ENCODE measurements around the gene C2orf76.

C2orf76 gene

DNA sequence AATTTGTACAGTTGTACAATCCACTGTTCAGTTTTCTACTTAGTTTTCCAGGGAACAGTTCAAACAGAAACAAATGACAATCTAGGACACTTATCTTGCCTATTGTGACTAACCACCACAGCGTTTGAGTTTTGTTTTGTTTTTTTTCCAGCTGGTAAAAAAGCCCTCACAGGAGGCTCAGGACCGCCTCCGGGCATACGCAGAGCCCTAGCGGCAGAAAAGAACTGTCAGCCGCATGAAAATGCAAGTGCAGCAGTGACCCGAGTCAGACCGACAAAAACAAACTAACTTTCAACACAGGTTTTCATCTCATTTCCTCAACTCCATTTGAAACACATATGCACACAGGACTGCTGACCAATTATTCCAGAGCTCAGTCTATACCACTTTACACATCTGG is 74.4 kb downstream of the C2orf76 start:
- DNase-seq (ENCODE audit: extremely low read depth, low read depth): no peak
- TF ChIP-seq, protein P1, sequence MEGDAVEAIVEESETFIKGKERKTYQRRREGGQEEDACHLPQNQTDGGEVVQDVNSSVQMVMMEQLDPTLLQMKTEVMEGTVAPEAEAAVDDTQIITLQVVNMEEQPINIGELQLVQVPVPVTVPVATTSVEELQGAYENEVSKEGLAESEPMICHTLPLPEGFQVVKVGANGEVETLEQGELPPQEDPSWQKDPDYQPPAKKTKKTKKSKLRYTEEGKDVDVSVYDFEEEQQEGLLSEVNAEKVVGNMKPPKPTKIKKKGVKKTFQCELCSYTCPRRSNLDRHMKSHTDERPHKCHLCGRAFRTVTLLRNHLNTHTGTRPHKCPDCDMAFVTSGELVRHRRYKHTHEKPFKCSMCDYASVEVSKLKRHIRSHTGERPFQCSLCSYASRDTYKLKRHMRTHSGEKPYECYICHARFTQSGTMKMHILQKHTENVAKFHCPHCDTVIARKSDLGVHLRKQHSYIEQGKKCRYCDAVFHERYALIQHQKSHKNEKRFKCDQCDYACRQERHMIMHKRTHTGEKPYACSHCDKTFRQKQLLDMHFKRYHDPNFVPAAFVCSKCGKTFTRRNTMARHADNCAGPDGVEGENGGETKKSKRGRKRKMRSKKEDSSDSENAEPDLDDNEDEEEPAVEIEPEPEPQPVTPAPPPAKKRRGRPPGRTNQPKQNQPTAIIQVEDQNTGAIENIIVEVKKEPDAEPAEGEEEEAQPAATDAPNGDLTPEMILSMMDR (IDR thresholded peaks at IDR 0.05; ENCODE audit: low read depth, low read length): peak; percentile 3

DNA sequence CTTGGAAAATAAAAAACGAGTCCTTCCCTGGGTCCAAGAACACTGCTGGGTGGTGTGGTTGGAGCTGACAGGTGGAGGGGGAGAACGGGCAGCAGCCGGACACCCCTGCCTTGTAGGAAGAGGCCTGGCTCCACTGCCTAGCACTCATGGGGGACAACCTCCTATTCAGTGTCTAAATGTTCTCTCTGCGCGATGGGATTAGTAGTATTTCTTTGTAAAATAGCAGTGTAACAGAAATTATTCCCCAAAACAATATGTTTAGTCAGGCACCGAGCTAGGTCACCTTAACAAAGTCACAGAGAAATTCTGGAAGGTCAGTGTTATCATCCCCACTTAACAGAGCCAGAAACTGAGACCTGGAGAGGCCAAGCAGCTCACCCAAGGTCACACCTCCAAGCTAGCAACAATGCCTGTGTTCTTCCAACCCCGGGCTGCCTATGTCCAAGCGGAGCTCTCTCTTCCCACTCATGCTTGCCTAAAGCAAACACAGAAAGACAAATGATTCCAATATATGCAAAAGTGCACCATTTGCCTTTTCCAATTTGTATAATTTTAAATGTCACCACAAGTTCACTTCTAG is 75.0 kb downstream of the C2orf76 start:
- TF ChIP-seq, protein P1 (IDR thresholded peaks at IDR 0.05; ENCODE audit: low read depth, low read length): no peak
- no peak for DNase-seq (ENCODE audit: extremely low read depth, low read depth)

DNA sequence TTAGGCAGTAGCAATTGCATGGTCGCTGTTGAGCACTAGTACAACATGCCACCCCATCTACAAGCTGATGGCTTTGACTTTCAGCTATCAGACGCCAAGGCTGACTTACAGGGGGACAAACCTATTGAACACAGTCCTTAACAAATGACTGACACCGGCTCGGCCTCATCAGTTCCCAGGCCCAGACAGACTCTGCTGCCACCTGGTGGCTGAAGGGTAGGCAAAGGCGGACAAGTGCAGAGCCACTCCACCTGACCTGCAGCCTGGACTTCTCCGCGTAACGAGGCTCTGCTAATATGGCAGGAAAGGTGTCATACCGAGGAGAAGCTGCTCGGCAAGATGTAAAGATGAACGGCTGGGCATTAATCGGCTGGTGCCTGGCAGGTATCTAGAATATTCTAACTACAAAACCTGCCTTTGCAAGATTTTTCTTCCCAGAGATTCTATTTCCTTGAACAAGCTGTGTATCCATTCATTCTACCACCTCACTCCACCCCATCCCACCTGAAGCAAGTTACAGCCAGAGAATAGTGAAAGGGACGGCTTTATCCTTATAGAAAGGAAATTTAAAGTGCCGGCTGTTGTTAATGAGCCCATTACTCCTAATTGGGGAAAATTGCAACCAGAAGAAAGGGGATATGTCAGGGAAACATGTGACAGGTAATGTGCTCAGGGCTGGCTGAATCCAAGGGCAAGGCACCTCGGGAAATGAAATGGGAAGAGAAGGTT is 75.6 kb downstream of the C2orf76 start:
- TF ChIP-seq, protein P1 (IDR thresholded peaks at IDR 0.05; ENCODE audit: low read depth, low read length): peak; percentile 41
- no peak for DNase-seq (ENCODE audit: extremely low read depth, low read depth)

DNA sequence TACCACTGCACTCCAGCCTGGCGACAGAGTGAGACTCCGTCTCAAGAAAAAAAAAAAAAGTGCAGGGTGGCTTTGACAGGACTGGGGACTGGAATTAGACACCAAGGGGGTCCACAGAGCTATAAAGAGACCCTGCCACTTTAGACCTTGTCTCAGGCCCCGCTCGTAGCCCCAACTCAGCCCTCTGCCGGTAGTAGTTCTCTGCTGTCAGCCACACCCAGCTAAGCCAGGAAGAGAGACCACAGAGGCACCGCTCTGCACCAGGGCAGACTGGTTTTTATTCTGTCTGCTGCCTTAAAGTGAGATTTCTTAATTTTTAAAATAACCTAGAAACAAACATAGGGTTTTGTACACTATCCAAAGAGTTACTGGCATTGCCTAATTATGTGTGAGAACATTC is 77.0 kb downstream of the C2orf76 start:
- DNase-seq (ENCODE audit: extremely low read depth, low read depth): no peak
- TF ChIP-seq, protein P1 (IDR thresholded peaks at IDR 0.05; ENCODE audit: low read depth, low read length): no peak

DNA sequence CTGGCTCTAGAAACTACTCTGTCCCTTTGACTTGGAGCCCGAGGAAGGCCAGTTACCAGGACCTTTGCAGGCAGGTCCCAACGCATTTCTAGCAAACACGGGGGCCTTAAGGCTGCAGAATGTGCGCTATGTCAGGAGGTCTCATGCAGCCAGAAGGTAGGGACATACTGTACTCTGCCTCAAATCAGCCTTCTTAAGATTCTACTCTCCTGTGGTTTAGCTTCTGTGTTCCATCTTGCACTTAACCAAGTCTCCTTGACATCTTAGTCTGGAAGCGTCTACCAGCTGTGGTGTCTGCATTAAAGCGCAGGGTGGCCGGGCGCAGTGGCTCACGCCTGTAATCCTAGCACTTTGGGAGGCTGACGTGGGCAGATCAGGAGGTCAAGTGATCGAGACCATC is 77.5 kb downstream of the C2orf76 start:
- TF ChIP-seq, protein P1 (IDR thresholded peaks at IDR 0.05; ENCODE audit: low read depth, low read length): no peak
- DNase-seq (ENCODE audit: extremely low read depth, low read depth): no peak

DNA sequence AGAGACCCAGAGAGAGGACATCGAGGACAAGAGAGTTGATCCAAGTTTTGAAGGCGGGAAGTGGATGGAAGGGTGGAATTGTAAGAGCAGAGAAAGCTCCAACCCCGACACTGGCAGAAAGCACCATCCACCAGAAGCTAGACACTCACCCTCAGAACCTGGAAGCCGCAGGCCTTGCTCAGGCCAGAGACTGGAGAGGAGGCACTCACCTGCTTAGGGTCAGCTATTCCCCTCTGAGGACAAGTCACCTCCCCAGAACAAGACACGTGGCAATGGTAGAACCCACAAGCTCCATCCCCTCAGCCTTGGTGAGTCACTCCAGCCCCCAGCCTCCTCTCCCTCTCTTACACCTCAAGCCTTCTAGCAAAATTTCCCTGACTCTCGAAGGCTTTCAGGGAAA is 78.1 kb downstream of the C2orf76 start:
- TF ChIP-seq, protein P1 (IDR thresholded peaks at IDR 0.05; ENCODE audit: low read depth, low read length): no peak
- DNase-seq (ENCODE audit: extremely low read depth, low read depth): no peak

DNA sequence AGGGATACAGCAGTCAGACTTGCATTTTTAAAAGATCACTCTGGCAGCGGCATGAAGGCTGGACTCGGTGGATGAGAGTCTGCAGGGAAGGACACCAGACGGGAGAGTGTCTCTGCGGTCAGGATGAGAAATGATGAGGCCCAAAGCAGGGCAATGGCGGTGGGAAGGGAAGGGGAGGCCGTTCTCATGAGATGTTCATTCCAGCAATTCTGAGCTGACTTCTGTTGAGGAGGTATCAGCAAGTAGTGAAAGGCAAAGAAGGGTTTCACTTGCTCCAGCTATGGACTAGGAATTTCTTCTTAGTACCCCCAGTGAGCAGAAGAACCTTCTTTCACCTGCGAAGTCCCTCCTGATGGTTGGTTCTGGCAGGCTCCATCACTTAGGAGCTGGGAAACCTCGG is 80.0 kb downstream of the C2orf76 start:
- TF ChIP-seq, protein P1 (IDR thresholded peaks at IDR 0.05; ENCODE audit: low read depth, low read length): no peak
- DNase-seq (ENCODE audit: extremely low read depth, low read depth): no peak

All from AG09319 (cell line).